ENCODE measurements around the gene HNRNPM.

- TF ChIP-seq CTCF (IDR thresholded peaks at IDR 0.05; ENCODE audit: low read depth, low read length) = no peak
- no peak for TF ChIP-seq EZH2phosphoT487 (IDR thresholded peaks at IDR 0.05; ENCODE audit: low read depth)
These were observed 33.1 kb downstream of the HNRNPM start for GRCh38 chr19:8477889-8478288.
